ENCODE data around the gene GOLPH3L. TPM values are rescaled to one million over a fixed set of nuclear protein-coding genes. Genes with fewer than 3 reads are reported as not detected.
"Not testable (repeated sequence)": the region's sequence is repeated elsewhere in the genome, so short reads cannot be mapped to it uniquely, and the experiment has no call there.

GOLPH3L gene
- total RNA-seq, 2 donors from 2014 or later = 14.3 to 16.0 TPM

- intact Hi-C loops (cut with DNase I) = loop anchor here (2.0 to 5.0 kb wide), 2 partner anchors 45 to 62 kb away; partner anchors contain the start of gene MCL1 (in 1 of the 2)
- DNase-seq = peak; percentile 82
- peak; percentile 68 to 74 for ATAC-seq
Measured at GRCh38 chr1:150622303-150622975, 74.5 kb downstream of the GOLPH3L start.

GRCh38 chr1:150621497-150622302 is 75.3 kb downstream of the GOLPH3L start:
- ATAC-seq (peak in 1 of 2 donors; percentile 7), DNase-seq (peak; percentile 53)
- intact Hi-C loops (cut with DNase I) = loop anchor here (2.0 to 5.0 kb wide), 2 partner anchors 44 to 61 kb away; partner anchors contain the start of gene MCL1 (in 1 of the 2)

GRCh38 chr1:150620919-150621318 is 76.0 kb downstream of the GOLPH3L start:
- no peak for DNase-seq
- ATAC-seq = no peak
- intact Hi-C loops (cut with DNase I) = loop anchor here in 1 of 2 donors (5.0 kb wide), 1 partner anchor 44 kb away; the partner anchor contains the start of gene MCL1

GRCh38 chr1:150619576-150620509 is 77.1 kb downstream of the GOLPH3L start:
- intact Hi-C loops (cut with DNase I) = loop anchor here in 1 of 2 donors (5.0 kb wide), 1 partner anchor 43 kb away; the partner anchor contains the start of gene MCL1
- DNase-seq (no peak), ATAC-seq (peak; percentile 86 to 89)

GRCh38 chr1:150615346-150616201 is 81.4 kb downstream of the GOLPH3L start:
- ATAC-seq (no peak), DNase-seq (no peak)
- intact Hi-C loops (cut with DNase I) = no loop called here

GRCh38 chr1:150613061-150613920 is 83.7 kb downstream of the GOLPH3L start:
- peak; percentile 66 to 68 for ATAC-seq
- DNase-seq = peak; percentile 45
- intact Hi-C loops (cut with DNase I) = no loop called here

GRCh38 chr1:150612014-150612345 is 85.0 kb downstream of the GOLPH3L start:
- no peak for ATAC-seq

GRCh38 chr1:150610576-150610975 is 86.4 kb downstream of the GOLPH3L start:
- intact Hi-C loops (cut with DNase I) = no loop called here
- no peak for ATAC-seq
- DNase-seq = no peak

More at GRCh38 chr1:150612014-150612345, 85.0 kb downstream of the GOLPH3L start:
- no peak for DNase-seq
- intact Hi-C loops (cut with DNase I) = no loop called here

- intact Hi-C loops (cut with DNase I) = no loop called here
- no peak for DNase-seq
Measured at GRCh38 chr1:150609732-150610131, 87.2 kb downstream of the GOLPH3L start.

GRCh38 chr1:150606463-150607142 is 90.4 kb downstream of the GOLPH3L start:
- ATAC-seq = no peak
- no peak for DNase-seq
- intact Hi-C loops (cut with DNase I) = no loop called here

More at GRCh38 chr1:150609732-150610131, 87.2 kb downstream of the GOLPH3L start:
- ATAC-seq = no peak

GRCh38 chr1:150605451-150605731 is 91.6 kb downstream of the GOLPH3L start:
- intact Hi-C loops (cut with DNase I) = not testable (repeated sequence)

GRCh38 chr1:150604226-150604588 is 92.7 kb downstream of the GOLPH3L start:
- DNase-seq (no peak), ATAC-seq (peak in 1 of 2 donors; percentile 24)
- intact Hi-C loops (cut with DNase I) = no loop called here

More at GRCh38 chr1:150605451-150605731, 91.6 kb downstream of the GOLPH3L start:
- not testable (repeated sequence) for ATAC-seq, DNase-seq

GRCh38 chr1:150603711-150604110 is 93.2 kb downstream of the GOLPH3L start:
- intact Hi-C loops (cut with DNase I) = no loop called here
- no peak for ATAC-seq

GRCh38 chr1:150602372-150602771 is 94.6 kb downstream of the GOLPH3L start:
- ATAC-seq; DNase-seq; intact Hi-C loops (cut with DNase I): not testable (repeated sequence)

More at GRCh38 chr1:150603711-150604110, 93.2 kb downstream of the GOLPH3L start:
- no peak for DNase-seq

GRCh38 chr1:150601540-150601939 is 95.4 kb downstream of the GOLPH3L start:
- ATAC-seq = no peak
- intact Hi-C loops (cut with DNase I) = no loop called here
- DNase-seq = no peak

- intact Hi-C loops (cut with DNase I); DNase-seq; ATAC-seq: not testable (repeated sequence)
Measured at GRCh38 chr1:150598346-150598745, 98.6 kb downstream of the GOLPH3L start.

- no peak for ATAC-seq
- intact Hi-C loops (cut with DNase I) = no loop called here
- no peak for DNase-seq
Measured at GRCh38 chr1:150596976-150597375, 100.0 kb downstream of the GOLPH3L start.

Data from left cardiac atrium (tissue), 4 donors.